Body of pancreas (tissue), 4 donors: ENCODE results near the gene EPM2A.

Experiments
- CTCF ChIP-seq, 7 experiments: fragments of 450-650 bp in 4 of 7; fragments of 200-600 bp in 3 of 7; sonication (generic) in 3 of 7; IDR thresholded peaks; one replicate each; pipeline ENCODE4 v1.5.1; 2016 to 2019; ENCODE audit warnings: antibody characterized with exemption in 7 of 7
- POLR2A ChIP-seq, 3 donors: fragments of 450-650 bp; IDR thresholded peaks; one replicate each; pipeline ENCODE4 v1.6.1; 2016; ENCODE audit warnings: antibody characterized with exemption in 3 of 3, mild to moderate bottlenecking in 2 of 3

GRCh38 chr6:145738265-145738664 lies 2.9 kb upstream of the EPM2A start:
- TF ChIP-seq CTCF (IDR thresholded peaks at IDR 0.05): no peak
- TF ChIP-seq POLR2A (IDR thresholded peaks at IDR 0.05): no peak
